ENCODE results near the gene UGT1A3. TPM values are rescaled to one million over a fixed set of nuclear protein-coding genes. Genes with fewer than 3 reads are reported as not detected.

Gene UGT1A3
- total RNA-seq, 1 donor from 2014 or later: not detected

- H3K9me3 Mint-ChIP-seq: no peaks in the 10 kb centered on the region
- no peaks in the 10 kb centered on the region for H3K27me3 Mint-ChIP-seq (ENCODE audit: low read depth)
- no peak for DNase-seq (ENCODE audit: low read depth, low spot score)
- no peak overlapping the region for H3K27ac Mint-ChIP-seq (ENCODE audit: unreplicated experiment)
- no peak for TF ChIP-seq CTCF (conservative IDR thresholded peaks at IDR 0.05)
- H3K4me3 Mint-ChIP-seq: no peak overlapping the region
- H3K4me1 Mint-ChIP-seq: peaks cover 12% of the 10 kb centered on the region
- H3K36me3 Mint-ChIP-seq (ENCODE audit: low read depth): no peaks in the 10 kb centered on the region
These were observed 87.0 kb downstream of the UGT1A3 start for GRCh38 chr2:233815861-233816260.

- peaks cover 12% of the 10 kb centered on the region for H3K4me1 Mint-ChIP-seq
- TF ChIP-seq CTCF (conservative IDR thresholded peaks at IDR 0.05): no peak
- no peak overlapping the region for H3K4me3 Mint-ChIP-seq
- no peak overlapping the region for H3K27ac Mint-ChIP-seq (ENCODE audit: unreplicated experiment)
- no peaks in the 10 kb centered on the region for H3K36me3 Mint-ChIP-seq (ENCODE audit: low read depth)
- H3K9me3 Mint-ChIP-seq: no peaks in the 10 kb centered on the region
- DNase-seq (ENCODE audit: low read depth, low spot score): no peak
- H3K27me3 Mint-ChIP-seq (ENCODE audit: low read depth): no peaks in the 10 kb centered on the region
These were observed 87.5 kb downstream of the UGT1A3 start for GRCh38 chr2:233816334-233816733.

- H3K4me3 Mint-ChIP-seq: no peak overlapping the region
- no peaks in the 10 kb centered on the region for H3K36me3 Mint-ChIP-seq (ENCODE audit: low read depth)
- no peaks in the 10 kb centered on the region for H3K9me3 Mint-ChIP-seq
- H3K4me1 Mint-ChIP-seq: peaks cover 12% of the 10 kb centered on the region
- no peak for TF ChIP-seq CTCF (conservative IDR thresholded peaks at IDR 0.05)
- no peak for DNase-seq (ENCODE audit: low read depth, low spot score)
- no peaks in the 10 kb centered on the region for H3K27me3 Mint-ChIP-seq (ENCODE audit: low read depth)
- H3K27ac Mint-ChIP-seq (ENCODE audit: unreplicated experiment): no peak overlapping the region
These were observed 87.9 kb downstream of the UGT1A3 start for GRCh38 chr2:233816771-233817170.

- Mint-ChIP-seq H3K36me3 (ENCODE audit: low read depth) (no peaks in the 10 kb centered on the region), H3K4me1 (peaks cover 12% of the 10 kb centered on the region), H3K27me3 (ENCODE audit: low read depth) (no peaks in the 10 kb centered on the region), H3K27ac (ENCODE audit: unreplicated experiment) (no peak overlapping the region), H3K9me3 (no peaks in the 10 kb centered on the region), H3K4me3 (no peak overlapping the region)
- no peak for TF ChIP-seq CTCF (conservative IDR thresholded peaks at IDR 0.05)
- DNase-seq (ENCODE audit: low read depth, low spot score): no peak
These were observed 88.6 kb downstream of the UGT1A3 start for GRCh38 chr2:233817361-233817911.

GRCh38 chr2:233817995-233818638 is 89.3 kb downstream of the UGT1A3 start:
- TF ChIP-seq CTCF (conservative IDR thresholded peaks at IDR 0.05): no peak
- no peak overlapping the region for H3K4me3 Mint-ChIP-seq
- no peak for DNase-seq (ENCODE audit: low read depth, low spot score)
- H3K27ac Mint-ChIP-seq (ENCODE audit: unreplicated experiment): no peak overlapping the region
- no peaks in the 10 kb centered on the region for H3K27me3 Mint-ChIP-seq (ENCODE audit: low read depth)
- no peaks in the 10 kb centered on the region for H3K36me3 Mint-ChIP-seq (ENCODE audit: low read depth)
- peaks cover 12% of the 10 kb centered on the region for H3K4me1 Mint-ChIP-seq
- no peaks in the 10 kb centered on the region for H3K9me3 Mint-ChIP-seq
